AG10803 (cell line): ENCODE measurements around the gene MICAL1.

Source experiments
- DNase-seq: peaks from one replicate; pipeline ENCODE4 v3.0.0; 2010; ENCODE audit warnings: low read depth
- H3K4me3 ChIP-seq: 2 replicates; pipeline ENCODE4 v1.5.1; 2011; ENCODE audit warnings: mild to moderate bottlenecking, low read length, control low read depth
- CTCF ChIP-seq: conservative IDR thresholded peaks from 2 replicates; pipeline ENCODE4 v1.5.1; 2011; ENCODE audit warnings: mild to moderate bottlenecking, low read length, control low read depth, inconsistent platforms

The MICAL1 gene

GRCh38 chr6:109396046-109396718 lies 59.4 kb downstream of the MICAL1 start:
- no peak for TF ChIP-seq CTCF
- DNase-seq, result no peak

More at GRCh38 chr6:109396046-109396718, 59.4 kb downstream of the MICAL1 start:
- H3K4me3 ChIP-seq, result no peak overlapping the region
